Astrocyte of the cerebellum (primary cell): ENCODE data around the gene OPHN1.
"Not testable (repeated sequence)": the region's sequence is repeated elsewhere in the genome, so short reads cannot be mapped to it uniquely, and the experiment has no call there.

Experiments used
- DNase-seq: peaks from one replicate; pipeline ENCODE4 v3.0.0-alpha.2; 2011; ENCODE audit warnings: low read depth
- H3K4me3 ChIP-seq: 2 replicates; pipeline ENCODE4 v1.5.1; 2011; ENCODE audit warnings: mild to moderate bottlenecking, low read depth, low read length, moderate library complexity
- CTCF ChIP-seq: IDR thresholded peaks from 2 replicates; pipeline ENCODE4 v1.5.1; 2012; ENCODE audit warnings: low read length, low read depth, moderate library complexity, mild to moderate bottlenecking; ENCODE audit errors: missing control alignments
- in situ Hi-C: cut with HindIII; loops from 2 replicates; pipeline ENCODE4 v1.10.0; 2017; ENCODE audit warnings: low sequenced_read_pairs

Gene OPHN1

GRCh38 chrX:68072041-68072440 lies 361.3 kb downstream of the OPHN1 start:
- no peak for DNase-seq
- in situ Hi-C loops: no loop called here
- no peak for TF ChIP-seq CTCF
- no peak overlapping the region for H3K4me3 ChIP-seq

GRCh38 chrX:68070119-68070518 lies 363.2 kb downstream of the OPHN1 start:
- DNase-seq, H3K4me3 ChIP-seq, in situ Hi-C loops: not testable (repeated sequence)

GRCh38 chrX:68061206-68061535 lies 372.1 kb downstream of the OPHN1 start:
- H3K4me3 ChIP-seq: no peak overlapping the region
- no peak for TF ChIP-seq CTCF
- in situ Hi-C loops: no loop called here
- no peak for DNase-seq

- DNase-seq: no peak
- H3K4me3 ChIP-seq: no peak overlapping the region
- TF ChIP-seq CTCF: no peak
- in situ Hi-C loops: no loop called here
Measured at GRCh38 chrX:68060506-68061205, 372.6 kb downstream of the OPHN1 start.

GRCh38 chrX:68059469-68059868 lies 373.8 kb downstream of the OPHN1 start:
- no peak for DNase-seq
- TF ChIP-seq CTCF: no peak
- in situ Hi-C loops: no loop called here
- no peak overlapping the region for H3K4me3 ChIP-seq

- no peak for DNase-seq
- in situ Hi-C loops: no loop called here
- TF ChIP-seq CTCF: no peak
- no peak overlapping the region for H3K4me3 ChIP-seq
Measured at GRCh38 chrX:68049466-68049865, 383.8 kb downstream of the OPHN1 start.

- H3K4me3 ChIP-seq: no peak overlapping the region
- no peak for DNase-seq
- in situ Hi-C loops: no loop called here
- TF ChIP-seq CTCF: no peak
Measured at GRCh38 chrX:68048774-68049173, 384.5 kb downstream of the OPHN1 start.
